SKM-1 treated with dmso at 0.1 percent for 144 hours (cell line): Measurements from ENCODE around the gene RAMP3.
"Not testable (repeated sequence)": the region's sequence is repeated elsewhere in the genome, so short reads cannot be mapped to it uniquely, and the experiment has no call there.

Experiments used
- DNase-seq: peaks from one replicate; lab custom pipeline; 2025; ENCODE audit not compliant: unreplicated experiment; lab: John Stamatoyannopoulos, UW

RAMP3 gene

DNA sequence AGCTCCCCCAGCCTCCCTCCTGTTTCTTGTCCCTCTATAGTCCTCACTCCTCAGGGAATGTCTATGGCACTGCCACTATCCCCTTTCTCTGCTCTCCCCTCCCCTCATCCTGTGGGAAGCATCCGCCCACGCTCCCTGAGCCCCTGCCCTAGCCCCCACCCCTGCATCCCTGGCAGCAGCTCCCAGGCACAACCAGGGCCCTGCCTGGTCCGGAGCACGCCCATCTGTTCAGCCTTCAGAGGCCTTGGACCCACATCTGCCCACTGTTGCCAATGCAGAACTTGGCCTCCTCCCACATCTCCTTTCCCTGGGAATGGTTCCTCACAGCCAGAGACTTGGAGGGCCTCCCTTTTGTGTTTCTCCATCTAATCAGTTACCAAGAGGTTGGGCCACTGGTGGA lies 25.7 kb upstream of the RAMP3 start:
- DNase-seq, result no peak

DNA sequence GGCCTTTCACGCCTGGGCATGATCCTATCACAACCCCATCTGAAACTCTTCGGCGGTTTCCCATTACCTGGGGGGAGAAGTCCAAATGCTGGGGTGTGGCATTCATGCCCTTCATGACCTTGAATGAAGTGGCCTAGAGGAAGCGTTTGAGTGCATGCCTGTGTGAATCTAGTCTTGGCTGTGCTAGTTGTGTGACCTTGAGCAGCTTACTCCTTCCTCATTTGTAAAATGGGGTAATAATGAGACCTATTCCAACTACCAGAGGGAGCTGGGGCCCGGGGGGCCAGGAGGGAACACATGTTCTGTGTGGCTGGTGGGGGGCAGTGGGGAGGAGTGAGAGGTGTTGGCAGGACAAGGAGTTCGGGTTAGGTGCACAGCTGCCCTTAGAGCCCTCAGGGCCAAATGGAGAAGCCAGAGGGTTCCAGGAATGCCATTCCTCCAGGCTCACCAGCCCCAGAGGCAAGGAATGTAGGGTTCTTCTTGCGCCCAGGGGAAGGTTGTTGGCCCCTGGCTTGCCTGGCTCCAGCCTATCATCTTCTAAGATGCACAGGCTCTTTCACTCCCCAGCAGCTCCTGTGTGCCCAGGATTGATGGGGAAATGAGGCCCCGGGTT lies 24.8 kb upstream of the RAMP3 start:
- DNase-seq, result peak; percentile 24

DNA sequence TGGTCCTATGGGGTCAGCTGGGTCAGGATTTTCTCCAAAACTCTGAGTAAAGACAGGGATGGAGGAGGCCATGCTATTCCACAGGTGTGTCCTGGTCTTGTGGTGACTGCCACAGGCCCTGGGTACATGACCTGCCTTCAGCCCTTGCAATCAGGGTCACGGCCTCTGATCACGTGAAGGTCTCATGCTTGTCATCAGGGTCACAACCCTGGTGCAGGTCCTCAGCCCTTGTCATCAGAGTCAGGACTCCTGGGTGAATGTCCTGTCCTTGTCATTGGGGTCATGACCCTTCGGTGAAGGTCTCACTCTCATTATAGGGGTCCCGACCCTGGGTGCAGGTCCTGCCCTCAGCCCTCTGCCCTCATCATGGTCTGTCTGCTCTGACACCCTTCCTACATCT lies 24.2 kb upstream of the RAMP3 start:
- DNase-seq, result no peak

DNA sequence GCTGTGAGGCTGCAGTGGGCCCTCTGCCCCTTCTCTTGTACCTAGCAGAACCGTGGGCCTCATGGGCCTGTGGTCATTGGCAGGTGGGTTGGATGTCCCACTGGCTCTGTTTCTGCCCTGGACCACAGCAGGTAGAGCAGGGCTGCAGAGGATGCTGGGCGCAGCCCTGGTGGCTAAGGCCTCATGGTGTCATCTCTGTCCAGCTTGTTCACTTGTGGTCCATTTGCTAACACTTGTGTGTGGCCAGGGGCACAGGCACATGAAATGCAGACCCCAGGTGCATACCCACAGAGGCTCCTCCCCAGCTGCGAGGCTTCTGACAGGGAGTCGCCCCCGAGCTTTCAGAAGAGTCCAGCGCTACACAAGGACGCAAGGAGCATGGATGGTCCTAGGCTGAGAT lies 23.7 kb upstream of the RAMP3 start:
- no peak for DNase-seq

DNA sequence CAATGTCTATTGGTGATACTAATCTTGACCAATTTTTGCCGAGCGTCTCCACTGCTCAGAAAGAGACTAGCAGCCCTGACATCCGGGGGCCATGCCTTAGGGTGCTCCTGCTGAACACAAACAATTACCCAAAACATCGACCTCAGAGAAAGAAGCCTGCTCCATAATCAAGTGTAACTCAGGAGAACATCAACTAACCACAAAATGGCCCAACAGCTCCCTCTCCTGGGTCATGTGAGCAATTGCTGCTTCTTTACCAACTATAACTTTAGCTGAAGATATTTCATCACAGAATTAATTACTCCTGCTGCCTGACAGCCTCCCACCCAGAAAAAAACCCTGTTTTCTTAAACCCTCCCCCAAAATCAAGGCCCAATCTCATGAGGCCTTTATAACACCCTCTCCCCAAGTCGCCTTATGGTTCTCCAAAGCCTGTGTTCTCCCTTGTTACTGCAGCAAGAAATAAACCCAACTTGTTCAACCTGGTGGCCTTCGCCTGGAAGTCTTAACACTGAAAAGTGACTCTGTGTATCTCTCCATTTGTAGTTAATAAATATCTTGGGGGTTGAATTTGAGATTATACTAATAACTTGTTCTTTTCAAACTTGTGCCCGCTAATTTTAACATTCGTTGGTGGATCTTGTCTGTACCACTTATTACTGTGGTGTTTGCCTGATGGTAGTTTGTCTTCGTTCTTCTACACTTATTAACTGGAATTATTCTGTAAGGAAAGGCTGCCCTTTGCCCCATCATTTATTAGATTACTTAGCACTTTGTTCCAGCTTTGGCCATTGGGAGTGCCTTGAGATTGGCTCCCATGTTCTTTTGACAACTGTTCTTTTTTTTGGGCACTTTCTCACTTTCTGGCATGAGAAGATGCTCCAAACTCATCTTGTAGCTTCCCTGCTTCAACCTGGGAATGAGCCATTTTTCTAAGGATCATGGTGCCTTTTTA lies 21.2 kb upstream of the RAMP3 start:
- DNase-seq, result peak; percentile 70

DNA sequence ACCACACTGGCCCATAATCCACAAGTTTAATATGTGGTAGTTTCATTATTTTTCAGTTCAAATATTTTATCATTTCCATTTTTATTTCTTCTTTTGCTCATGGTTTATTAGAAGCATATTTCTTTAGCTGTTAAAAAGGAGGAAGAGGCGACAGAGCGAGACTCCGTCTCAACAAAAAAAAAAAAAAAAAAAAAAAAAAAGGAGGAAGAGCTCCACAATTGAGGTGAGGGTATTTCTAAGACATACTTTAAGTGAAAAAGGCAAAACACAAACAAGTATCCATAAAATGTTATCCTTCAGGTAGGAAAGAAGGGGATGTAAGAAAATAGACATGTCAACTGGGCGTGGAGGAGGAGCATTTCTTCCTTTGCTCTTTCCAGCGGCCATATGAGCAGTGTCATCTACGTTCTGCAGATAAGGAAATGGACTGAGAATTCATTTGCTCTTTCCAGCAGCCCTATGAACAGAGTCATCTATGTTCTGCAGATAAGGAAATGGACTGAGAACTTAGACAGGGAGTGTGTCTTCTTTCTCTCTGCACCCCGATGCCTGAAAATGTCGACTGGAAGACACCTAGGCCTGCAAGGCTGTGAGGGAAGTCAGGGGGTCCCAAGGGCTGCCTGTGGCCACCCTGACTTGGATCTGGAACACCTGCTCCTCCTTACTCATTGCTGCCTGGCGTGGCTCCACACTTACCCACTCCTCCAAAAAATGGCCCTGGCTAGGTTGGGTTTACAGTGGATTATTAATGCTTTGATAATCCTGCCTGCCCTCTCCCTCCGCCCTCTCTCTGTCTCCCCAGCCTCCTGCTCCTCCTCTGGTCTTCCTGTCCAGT lies 18.9 kb upstream of the RAMP3 start:
- DNase-seq, result no peak

DNA sequence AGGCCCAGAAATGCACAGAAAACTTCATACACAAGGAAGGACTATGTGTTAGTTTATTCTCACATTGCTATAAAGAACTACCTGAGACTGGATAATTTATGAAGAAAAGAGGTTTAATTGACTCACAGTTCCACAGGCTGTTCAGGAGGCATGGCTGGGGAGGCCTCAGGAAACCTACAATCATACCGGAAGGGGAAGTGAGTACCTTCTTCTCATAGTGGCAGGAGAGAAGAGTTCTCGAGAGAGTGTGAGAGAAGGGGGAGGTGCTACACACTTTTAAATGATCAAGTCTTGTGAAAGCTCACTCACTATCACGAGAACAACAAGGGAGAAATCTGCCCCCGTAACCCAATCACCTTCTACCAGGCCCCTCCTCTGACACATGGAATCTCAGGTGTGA lies 16.8 kb upstream of the RAMP3 start:
- DNase-seq, result peak; percentile 46

DNA sequence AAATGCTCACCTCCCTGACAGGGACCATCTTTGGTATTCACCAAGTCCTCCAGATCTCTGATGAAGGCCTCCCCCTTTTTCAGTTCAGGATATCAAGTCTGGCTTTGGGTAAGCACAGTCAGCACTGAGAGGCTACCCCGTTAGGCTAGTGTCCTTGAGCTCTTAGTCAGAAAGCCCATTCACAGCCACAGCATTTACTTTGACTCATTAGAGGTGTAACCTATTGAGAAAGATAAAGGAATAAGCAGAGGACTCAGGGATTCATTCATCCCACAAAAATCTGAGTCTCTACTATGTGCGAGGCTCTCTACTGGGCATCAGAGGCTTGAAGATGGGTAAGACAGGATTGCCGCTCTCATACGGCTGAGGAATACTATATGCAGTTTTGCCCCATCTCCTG lies 14.0 kb upstream of the RAMP3 start:
- DNase-seq, result no peak

DNA sequence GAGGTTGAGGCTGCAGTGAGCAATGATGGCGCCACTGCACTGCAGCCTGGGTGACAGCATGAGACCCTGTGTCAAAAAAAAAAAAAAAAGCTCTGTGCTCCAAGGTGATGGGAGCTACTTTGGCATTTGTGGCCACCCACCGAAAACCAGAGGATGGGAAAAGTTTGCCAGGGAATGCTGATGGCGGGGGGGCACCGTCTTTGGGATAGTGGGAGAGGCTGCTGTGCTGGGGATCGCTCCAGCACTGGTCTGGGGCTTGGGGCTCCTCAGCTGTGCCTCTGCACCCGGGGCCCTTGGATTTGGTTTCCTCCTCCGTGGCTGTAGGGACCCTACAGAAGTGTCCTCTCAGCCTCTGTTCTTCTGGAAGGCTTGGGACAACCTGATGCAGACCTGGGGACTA lies 11.7 kb upstream of the RAMP3 start:
- no peak for DNase-seq

DNA sequence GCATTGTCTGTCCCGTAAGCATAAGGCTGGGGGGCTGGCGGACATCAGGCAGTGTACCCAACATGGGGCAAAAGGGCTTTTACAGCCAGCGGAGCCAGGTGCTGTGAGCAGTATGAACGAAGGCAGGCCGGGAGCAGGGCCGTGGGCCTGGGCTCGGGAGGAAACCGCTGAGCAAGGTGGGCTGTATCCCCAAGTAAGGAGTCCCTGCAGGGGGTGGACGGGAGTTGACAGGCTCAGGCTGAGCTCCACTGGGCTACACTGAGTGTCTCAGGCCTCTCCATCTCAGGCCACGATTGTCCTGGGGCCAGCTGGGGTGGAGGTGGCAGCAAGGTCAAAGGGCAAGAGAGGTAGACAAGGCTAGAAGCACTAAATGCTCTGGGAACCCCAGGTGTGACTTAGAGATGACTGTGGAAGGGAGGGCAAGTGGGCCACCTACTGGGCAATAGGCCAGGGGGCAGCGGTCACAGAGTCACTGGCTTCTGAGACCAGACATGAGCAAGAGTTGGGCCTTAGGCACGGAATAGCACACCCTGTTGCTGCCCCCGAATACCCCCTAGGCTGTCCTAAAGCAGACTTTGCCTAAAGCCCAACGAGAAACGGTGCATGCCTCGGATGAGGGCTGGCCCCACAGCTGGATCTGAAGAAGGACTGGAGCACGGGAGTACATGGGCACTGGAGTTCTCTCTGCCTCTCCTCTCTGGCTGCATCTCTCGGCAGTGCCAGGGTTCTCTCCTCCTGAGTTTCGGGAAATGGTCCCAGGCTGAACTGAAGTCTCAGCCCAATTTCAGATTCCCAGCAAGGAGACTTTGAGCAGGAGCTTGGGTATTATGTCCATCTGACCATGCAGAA lies 10.8 kb upstream of the RAMP3 start:
- no peak for DNase-seq

DNA sequence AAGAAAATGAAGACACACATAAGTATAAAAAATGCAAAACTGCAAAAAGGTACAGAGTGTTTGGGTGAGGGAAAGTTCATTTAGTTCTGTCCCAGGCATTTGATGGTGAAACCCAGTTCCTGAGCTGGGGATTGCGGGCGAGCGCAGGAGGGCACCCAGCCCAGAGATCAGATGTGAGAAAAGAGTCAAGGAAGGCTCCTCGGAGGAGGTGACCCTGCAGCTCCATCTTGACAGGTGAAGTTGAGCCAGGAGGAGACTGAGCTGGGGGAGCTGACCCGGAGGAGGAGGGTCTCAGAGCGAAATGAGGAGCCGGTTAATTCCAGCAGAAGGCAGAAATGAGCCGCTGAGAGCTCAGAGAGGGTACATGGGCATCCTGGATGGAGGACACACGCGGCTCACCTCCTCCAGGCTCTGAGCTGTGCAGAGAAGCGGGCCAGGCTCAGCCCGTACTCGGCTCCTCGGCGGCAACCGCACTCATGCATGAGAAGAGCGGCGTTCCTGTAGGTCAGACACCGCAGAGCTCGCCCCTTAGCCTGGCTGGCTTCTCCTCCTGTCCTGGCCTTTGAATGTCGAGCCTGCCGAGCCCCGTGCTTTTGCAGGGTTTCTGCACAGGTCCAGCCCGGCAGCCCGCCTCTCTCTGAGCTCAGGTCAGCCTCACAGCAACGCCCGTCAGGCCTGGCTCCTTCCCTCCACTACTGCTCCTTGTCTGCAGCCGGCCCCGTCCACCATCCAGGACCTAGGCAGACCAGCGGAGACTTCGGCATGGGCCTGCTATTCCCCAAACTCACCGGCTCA lies 9.5 kb upstream of the RAMP3 start:
- no peak for DNase-seq

DNA sequence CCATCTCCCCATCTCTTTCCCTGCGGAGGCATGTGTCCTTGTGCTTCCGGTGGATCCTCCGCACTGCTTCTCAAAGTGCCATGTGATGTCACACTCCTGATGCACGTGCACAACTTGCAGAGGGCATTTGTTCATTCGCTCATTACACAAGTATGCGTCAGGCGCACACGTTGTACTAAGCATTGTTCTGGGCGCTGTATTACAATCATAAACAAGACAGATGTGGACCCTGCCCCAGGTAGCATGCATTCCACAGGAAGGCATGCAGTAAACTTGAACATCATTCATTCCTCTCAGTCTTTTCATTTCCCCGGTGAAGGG lies 9.0 kb upstream of the RAMP3 start:
- no peak for DNase-seq

DNA sequence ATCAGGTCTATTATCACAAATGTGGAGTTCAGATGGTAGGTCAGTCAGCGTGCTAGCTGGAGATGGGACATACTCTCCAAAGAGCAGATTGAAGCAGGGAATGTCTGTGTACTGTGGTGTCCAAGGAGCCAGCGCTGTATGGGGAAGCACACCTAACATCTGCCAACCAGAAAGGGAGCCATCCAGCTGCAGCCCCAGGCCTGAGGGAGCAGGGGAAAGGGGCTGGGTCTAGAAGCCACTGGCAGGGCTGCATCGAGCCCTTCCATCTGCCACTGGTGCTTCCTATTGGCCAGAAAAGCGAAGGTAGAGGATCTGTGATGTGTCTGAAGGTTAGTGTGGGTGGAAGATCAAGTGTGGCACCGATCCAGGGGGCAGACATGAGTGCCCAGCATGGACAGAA lies 8.0 kb upstream of the RAMP3 start:
- DNase-seq, result no peak

DNA sequence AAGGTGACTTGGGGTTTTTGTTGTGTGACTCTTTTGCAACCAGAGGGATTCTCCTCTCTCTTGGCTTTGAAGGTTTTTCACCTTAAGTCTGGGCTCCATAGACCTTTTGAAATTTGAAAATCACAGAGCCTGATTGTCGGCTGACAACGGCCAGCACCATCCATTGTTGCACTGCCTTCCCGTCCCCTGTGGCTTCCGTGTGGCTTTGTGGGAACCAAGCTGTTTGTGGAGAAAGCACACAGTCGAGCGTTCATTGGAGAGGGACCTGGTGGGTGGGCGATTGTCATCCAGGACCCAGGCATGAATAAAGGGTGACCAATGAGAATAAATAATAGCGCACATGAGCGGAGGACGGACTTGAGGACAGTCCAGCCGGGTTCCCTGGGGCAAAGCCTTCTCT lies 7.4 kb upstream of the RAMP3 start:
- no peak for DNase-seq

DNA sequence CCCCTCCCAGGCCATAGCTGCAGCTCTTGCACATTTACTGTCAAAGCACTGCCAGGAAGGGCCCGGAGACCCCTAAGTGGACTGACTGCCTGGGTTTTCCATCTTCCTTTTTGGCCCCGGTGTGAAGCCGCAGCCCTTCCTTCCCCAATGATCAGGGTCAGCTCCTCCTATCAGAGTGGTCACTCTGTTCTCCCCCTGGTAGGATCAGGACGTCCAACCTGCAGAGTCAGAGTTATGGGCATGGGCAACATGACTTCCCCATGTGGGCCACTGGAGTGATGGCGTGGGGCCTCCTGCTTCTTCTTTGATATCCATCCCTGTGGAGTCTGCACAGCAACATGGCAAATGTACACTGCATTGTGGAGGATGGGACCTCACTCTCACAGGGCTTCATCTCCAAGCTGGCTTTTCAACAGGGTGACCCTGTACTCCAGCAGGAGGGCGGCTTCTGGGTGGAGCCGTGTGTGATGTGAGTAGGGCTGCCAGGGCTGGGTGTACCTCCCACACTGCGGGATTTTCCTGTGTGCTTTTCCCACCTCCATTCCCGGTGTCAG lies 6.4 kb upstream of the RAMP3 start:
- no peak for DNase-seq

DNA sequence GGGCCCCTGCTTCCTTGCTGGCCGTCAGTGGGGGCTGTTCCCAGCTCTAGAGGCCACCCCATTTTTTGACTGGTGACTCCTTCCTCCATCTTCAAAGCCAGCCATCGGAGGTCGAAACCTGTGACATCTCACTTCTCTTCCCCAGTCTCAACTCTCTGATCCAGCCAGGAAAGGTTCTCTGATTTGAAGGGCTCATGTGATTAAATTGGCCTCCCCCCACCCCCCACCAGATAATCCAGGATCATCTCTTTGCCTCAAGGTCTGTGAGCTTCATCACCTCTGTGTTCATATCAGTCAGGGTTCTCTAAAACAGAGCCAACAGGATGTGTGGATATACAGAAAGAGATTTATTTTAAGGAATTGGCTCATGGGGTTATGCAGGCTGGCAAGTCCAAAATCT lies 5.6 kb upstream of the RAMP3 start:
- DNase-seq, result no peak

DNA sequence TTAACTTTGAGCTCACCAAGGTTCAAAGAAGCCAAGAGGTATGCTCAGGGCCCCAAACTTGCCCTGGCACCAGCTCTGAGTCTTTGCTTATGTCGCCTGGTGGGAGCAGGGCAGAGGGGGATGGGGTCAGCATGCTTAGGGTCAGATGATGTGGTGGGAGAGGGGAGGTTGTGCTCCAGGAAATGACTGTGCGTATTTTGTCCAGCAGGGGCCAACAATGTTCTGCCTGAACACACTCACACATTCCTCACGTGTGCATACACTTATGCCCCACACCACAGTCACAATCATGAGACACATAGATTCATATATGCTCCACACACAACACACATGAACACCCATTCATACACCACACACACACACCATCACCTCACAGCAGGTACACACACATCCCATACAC lies 4.4 kb upstream of the RAMP3 start:
- DNase-seq, result no peak

DNA sequence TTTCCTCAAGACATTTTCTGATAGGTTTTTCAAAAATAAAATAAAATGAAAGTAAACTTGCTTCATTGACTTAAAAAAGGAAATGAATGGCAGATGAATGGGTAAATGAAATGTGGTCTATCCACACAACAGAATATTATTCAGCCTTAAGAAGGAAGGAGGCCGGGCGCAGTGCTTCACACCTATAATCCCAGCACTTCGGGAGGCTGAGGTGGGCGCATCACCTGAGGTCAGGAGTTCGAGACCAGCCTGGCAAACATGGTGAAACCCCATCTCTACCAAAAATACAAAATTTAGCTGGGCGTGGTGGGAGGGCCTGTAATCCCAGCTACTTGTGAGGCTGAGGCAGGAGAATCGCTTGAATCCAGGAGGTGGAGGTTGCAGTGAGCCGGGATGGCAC lies 3.7 kb upstream of the RAMP3 start:
- not testable (repeated sequence) for DNase-seq

DNA sequence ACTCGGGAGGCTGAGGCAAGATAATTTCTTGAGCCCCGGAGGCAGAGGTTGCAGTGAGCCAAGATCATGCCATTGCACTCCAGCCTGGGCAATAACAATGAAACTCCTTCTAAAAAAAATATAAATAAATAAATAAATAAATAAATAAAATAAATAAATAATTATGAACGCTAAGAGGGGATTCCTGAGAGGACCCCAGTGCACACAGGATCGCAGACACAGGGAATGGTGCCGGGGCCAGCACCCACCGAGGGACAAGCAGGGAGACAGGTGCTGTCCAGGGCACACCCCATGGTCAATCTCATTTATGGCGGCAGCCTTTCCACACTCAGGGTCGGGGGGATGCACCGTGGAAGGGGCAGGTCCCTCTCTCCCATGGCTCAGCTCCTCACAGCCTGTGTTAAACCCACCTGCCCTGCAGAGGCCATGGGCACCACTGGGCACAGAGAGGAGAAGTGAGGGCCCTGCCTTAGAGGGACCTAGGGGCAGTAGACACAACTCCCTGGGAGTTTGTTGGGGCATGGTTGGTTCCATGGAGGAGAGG lies 2.2 kb upstream of the RAMP3 start:
- no peak for DNase-seq

DNA sequence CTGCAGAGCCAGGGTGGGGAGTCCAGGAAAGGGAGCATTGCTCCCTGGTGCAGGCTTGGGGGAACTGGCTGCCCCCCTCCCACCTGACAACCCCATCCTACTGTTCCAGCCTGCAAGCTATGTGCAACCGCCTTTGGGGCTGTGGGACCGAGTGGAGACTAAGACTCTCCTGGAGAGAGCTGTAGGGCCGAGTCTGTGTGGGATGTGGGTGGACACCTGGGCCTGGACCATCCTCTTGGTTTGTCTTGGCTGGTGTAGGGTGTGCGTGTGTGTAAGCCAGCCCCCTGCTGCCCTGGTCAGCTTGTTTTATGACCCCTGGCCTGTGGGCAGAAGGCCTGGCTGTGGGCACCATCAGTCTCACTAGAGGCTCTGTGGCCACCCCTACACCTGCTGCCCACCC lies 1.6 kb upstream of the RAMP3 start:
- DNase-seq, result no peak
